GM19463 (cell line): ENCODE results near the gene ZNF775.
A peak's percentile ranks its signal among the peaks of the same experiment; 100 is the strongest.

Source experiments
- ATAC-seq: cut with Tn5 transposase; IDR thresholded peaks from one replicate; pipeline ENCODE4 v1.9.1; 2021; ENCODE audit warnings: mild to moderate bottlenecking, moderate library complexity; ENCODE audit not compliant: unreplicated experiment

ZNF775 gene

GRCh38 chr7:150410131-150410530, 31.0 kb downstream of the ZNF775 start:
- no peak for ATAC-seq

GRCh38 chr7:150410680-150411346, 31.7 kb downstream of the ZNF775 start:
- no peak for ATAC-seq

- ATAC-seq, result no peak
Observed at GRCh38 chr7:150411606-150412005, 32.5 kb downstream of the ZNF775 start.

GRCh38 chr7:150412016-150412415, 32.9 kb downstream of the ZNF775 start:
- no peak for ATAC-seq

DNA sequence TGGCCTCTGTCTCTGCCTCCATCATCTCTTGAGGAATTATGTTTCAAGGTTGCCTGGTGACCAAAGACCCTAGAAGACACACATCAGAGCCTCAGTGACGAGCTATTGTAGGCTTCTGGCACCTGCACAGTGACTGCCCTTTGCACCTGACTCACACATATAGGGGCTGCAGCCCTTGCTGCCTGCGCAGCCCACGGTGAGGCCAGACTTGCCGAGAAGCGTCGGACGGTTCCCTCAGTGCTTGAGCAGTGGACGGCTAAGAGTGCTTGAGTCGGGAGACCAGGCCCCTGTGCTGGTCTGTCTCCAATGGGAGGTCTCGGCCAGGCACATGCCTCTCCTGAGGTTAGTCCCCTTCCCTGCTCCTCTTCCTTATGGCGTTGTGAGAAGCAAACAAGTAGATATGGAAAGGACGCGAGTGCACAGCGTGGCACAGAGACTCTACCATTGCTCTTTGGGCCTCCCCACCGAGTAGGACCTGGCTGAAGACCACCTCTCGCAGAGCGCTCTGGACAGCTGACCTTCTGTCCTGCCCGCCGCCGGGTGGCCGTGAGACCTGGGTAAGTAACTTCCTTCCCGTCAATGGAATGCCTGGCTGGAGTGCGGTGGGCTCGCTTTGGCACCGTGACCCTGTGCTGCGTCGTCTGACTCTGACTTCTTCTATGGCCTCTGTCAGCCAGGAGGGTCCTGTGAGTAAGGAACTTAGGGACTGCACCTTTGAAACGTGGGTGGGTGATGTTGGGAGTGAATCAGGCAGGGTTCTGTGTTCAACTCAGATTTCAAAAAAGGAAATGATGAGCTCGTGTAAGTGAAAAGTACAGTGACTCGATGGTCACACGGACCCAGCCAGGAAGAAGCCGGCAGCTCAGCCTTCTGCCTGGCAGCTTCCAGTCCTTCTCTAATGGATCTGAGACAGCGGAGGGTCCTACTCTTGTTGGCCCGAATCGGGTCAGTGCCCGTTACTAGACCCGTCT, 33.7 kb downstream of the ZNF775 start:
- ATAC-seq, result no peak

DNA sequence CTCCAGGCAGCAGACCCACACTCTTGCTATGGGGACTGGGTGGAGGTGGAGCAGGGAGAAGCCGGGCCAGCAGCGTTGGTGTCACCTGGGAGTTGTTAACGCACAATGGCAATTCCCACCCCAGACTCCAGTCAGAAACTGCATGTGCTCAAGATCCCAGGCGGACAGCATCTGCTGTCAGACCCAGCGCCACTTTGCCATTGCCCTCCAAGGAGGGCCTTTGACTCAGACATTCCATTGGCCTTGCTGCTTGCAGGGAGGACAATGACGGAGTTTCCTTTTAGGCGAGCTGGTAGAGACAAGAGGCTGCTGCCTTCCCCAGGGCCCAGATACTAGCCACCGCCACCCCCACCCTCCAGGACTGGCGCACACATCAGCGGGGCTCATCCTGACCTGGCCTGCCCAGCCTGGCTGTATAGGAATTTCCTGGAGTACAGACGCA, 34.5 kb downstream of the ZNF775 start:
- no peak for ATAC-seq

- no peak for ATAC-seq
Observed at GRCh38 chr7:150415161-150416153, 36.3 kb downstream of the ZNF775 start.

DNA sequence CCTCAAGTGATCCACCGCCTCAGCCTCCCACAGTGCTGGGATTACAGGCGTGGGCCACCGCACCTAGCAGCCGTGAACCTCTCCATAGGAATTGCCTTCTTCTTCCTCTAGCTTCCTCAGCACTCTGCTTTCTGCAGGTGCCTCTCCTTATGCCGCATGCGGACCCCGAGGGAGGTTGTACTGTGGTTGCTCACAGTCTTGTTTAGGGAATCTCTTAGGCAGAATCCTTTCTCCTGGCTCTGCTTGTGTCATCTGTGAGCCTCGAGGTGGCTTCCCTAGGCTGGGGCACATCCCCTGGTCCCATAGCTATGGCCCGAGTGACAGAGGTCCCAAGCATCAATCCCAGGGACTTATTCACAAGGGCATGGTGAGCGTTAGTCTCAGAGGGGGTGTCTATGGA, 38.1 kb downstream of the ZNF775 start:
- no peak for ATAC-seq

GRCh38 chr7:150417863-150418262, 38.7 kb downstream of the ZNF775 start:
- ATAC-seq, result no peak

GRCh38 chr7:150420242-150420641, 41.1 kb downstream of the ZNF775 start:
- no peak for ATAC-seq

GRCh38 chr7:150420987-150421674, 42.0 kb downstream of the ZNF775 start:
- peak; percentile 99 for ATAC-seq

DNA sequence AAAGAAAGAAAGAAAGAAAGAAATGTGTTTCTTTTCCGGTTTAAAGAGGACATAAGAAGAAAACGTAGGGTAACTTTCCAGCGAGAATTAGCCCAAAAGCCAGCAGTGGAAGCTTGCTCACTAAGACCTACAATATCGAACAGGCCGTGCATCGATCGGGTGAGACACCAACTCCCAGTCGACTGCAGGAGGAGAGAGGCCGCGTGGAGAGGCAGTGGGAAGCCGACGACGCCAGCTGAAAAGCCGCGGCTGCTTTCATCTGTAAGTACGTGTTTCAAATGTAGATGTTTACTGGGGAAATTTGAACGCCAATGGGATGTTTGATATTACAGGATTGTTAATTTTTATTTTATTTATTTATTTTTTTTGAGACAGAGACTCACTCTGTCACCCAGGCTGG, 42.7 kb downstream of the ZNF775 start:
- no peak for ATAC-seq

GRCh38 chr7:150425670-150426069, 46.5 kb downstream of the ZNF775 start:
- no peak for ATAC-seq

DNA sequence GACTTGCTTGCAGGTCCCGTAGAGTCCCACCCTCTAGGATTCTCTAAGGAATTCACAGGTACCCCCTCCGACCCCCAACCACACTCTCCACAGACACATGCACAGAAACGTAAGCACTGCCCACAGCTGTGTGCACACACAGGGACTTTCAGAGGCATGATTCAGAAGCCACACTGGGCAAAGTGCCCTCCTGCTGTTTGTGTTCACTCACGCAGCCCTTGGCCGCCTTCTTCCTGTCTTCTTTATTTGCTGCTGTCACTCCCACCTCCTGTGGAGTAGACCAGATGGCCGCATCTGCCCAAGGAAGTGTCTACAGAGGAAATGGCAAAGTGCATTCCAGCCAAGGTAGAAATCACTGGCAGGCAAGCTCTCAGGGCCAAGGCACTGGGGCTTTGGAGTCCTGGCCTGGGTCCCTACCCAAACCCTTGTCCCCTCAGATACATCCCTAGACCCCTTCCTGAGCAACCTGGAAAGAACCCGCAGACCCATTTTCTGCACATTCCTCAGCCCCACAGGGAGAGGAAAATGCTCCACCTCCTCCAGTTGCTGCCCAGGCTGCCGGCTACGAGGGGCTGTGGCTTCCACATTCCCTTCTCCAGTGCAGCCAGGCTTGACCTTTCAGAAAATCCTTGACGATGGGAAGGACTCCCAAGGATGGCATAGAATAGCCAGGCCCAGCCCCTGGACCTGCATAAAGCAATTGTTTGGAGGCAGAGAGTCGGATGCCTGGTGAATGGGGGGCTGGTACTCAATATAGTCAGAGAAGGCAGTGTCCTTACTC, 49.7 kb downstream of the ZNF775 start:
- peak; percentile 69 for ATAC-seq

- ATAC-seq, result no peak
Observed at GRCh38 chr7:150429699-150430098, 50.6 kb downstream of the ZNF775 start.

GRCh38 chr7:150430465-150431085, 51.4 kb downstream of the ZNF775 start:
- ATAC-seq, result no peak

GRCh38 chr7:150431839-150432658, 52.9 kb downstream of the ZNF775 start:
- ATAC-seq, result no peak
